AML-193 (cell line): ENCODE data around the gene MSL1.

Source experiments
- DNase-seq, 2 experiments: peaks; one replicate each; lab custom pipeline; 2025; lab: John Stamatoyannopoulos, UW

Gene MSL1, protein sequence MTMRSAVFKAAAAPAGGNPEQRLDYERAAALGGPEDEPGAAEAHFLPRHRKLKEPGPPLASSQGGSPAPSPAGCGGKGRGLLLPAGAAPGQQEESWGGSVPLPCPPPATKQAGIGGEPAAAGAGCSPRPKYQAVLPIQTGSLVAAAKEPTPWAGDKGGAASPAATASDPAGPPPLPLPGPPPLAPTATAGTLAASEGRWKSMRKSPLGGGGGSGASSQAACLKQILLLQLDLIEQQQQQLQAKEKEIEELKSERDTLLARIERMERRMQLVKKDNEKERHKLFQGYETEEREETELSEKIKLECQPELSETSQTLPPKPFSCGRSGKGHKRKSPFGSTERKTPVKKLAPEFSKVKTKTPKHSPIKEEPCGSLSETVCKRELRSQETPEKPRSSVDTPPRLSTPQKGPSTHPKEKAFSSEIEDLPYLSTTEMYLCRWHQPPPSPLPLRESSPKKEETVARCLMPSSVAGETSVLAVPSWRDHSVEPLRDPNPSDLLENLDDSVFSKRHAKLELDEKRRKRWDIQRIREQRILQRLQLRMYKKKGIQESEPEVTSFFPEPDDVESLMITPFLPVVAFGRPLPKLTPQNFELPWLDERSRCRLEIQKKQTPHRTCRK

DNA sequence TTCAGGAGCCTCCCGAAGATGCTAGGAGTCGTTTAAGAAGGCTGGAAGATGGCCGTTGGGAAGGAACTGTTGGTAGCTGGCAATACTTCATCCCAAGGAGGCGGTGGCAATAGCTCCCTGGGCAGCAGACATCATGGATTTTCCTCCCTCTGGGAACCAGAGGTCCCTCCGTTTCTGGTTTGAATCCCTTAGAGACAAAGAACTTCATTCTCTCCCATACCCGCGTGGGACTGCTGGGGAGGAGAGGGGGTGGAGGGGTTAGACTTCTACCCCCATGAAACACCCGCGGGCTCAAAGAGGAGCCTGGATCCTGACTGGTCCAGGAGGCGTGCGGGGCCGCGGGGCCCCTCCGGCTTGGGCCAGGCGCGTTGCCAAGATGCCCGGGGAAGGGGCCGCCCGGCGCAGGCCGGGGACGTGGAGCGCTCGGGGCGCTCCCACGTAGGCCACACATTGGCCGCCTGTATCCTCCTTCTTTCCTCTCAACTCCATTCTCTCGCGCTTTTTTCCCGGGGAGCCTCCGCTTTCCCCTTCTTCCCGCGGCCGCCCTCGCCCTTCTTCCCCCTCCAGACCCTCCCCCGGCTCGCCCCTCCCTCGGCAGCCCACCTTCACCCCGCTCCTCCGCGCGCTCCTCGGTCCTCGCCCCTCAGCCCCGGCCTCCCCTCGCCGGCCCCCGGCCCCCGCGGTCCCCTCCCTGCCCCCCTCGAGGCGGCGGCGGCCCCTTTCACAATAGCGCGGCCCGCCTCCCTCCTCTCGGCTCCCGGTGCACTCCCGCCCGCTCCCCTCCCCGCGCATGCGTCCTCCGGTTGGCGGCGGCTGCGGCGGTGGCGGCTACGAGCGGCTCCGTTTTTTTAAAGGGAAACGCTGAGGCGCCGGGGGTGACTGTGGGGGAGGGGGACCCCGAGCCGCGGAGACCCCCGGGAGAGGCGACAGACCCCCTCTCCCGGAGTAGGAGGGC lies at the start of gene MSL1:
TSS of gene MSL1 (plus strand) at position 791 of the 955 bp plus-strand sequence. CDS start 642 bp downstream, outside the sequence.
- DNase-seq, result peak; percentile 65 to 66

DNA sequence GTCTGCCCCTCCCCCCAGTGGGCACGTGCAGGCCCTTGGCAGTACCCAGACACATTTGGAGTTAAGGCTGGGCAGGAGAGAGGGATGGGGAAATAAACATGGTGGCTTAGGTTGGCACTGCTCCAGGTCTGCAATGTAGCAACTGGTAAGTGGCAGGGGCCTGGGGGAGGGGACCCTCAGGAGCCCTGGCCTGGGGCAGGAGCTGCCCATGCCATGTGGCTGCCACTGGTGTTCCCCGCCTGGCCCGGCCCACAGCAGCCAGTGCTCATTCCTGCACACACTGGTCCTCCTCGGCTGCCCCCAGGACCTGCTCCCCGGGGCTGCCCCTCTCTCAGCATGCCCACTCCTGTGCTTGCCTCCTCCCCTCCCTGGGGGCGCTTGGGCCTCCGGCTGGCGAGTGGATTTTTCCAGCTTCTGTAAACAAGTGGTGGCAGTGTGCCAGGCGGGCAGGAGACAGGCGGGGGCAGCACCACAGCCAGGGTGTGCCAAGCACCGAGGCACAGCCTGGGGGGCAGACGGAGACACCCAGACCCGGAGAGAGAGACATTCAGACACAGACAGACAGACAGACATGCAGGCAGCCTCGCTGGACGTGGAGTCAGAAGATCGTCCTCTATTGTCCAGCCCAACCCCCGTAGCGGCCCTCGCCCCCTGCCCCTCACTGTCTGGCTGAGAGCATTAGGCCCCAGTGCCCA lies 49.6 kb upstream of the MSL1 start:
- peak; percentile 20 to 47 for DNase-seq

DNA sequence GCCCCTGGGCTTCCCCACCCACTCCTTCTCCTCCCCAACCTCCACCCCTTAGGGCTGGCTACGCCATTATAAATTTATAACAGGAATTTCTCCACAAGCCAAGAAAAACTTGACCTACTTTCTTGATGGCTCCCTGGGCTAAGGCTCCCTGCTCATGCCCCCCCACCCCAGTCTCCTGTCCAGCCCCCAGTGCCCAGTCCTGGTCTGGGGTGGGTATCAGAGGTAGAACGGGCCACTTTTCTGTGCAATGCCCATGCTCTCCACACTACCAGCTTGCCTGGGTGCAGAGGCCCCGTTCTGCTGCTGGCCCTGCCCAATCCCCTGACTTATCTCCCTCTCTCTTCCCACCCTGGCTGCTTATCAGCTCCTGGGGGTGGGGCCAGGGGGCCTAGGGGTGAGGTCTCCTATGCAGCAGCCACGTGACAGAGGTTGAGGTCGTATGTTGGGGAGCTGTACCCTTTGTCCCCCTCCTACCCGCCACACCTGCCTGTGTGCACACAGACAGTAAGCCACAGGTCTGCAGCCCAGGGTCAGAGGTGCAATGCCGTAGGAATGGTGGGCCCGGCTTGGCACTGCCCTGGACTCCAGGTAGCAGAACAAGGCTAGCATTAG lies 48.9 kb upstream of the MSL1 start:
- no peak for DNase-seq

DNA sequence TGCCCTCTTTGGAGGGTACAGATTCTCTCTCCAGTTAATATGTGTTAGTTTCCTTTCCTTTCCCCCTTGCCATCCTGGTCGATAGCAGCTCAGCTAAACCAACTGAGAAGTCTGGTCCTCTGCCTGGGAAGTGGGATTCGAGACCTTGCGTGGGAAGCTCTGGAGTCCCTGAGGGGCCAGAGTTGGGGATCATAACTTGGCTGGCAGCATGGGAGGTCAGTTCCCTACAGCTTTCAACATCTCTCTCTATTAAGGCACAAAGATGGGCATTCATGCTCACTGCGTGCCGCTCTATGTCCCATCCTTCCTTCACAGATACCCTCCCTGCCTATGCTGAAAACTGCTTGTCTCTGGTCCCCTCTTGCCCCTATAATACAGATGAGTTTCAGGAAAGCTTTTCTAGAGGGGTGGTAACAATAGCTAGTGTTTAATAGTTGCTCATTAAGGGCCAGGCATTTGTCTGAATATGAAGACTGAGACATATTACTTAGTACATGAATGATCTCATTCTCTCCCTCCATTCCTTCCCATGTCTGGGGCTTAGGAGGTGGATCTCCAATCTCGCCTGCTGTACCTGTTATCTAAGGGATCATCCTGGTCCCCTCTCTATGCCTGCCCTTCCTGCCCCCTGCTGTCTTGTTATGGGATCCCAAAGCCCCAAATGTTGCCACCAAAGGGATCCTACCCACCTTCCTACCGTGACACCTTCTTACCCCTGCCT lies 48.2 kb upstream of the MSL1 start:
- DNase-seq, result no peak

DNA sequence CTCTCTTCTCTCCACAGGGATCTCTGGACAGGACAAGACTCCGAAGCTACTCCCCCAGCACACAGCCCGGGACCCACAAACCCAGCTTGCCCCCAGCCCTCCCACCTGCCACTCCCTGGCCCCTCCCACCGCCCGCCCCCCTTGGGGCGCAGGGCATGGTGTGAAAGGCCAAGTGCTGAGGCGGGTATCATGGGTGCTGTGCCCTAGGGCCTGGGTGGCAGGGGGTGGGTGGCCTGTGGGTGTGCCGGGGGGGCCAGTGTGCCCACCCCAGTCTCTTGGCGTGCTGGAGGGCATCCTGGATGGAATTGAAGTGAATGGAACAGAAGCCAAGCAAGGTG lies 47.6 kb upstream of the MSL1 start:
- no peak for DNase-seq

DNA sequence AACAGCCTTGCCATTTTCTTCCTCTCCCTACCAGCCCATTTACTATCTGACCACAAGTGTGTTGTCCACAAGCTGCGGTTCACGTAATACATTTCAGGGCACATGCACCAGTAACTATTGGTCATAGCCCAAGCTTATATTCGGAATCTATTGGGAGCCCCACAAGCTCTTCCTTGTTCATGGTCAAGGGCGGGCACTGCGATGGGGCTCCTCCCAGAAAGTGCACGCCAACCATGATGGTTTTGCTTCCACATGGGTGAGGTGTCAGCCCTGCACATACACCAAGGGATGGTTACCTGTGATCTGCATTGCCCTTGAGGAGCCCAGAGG lies 46.9 kb upstream of the MSL1 start:
- no peak for DNase-seq

DNA sequence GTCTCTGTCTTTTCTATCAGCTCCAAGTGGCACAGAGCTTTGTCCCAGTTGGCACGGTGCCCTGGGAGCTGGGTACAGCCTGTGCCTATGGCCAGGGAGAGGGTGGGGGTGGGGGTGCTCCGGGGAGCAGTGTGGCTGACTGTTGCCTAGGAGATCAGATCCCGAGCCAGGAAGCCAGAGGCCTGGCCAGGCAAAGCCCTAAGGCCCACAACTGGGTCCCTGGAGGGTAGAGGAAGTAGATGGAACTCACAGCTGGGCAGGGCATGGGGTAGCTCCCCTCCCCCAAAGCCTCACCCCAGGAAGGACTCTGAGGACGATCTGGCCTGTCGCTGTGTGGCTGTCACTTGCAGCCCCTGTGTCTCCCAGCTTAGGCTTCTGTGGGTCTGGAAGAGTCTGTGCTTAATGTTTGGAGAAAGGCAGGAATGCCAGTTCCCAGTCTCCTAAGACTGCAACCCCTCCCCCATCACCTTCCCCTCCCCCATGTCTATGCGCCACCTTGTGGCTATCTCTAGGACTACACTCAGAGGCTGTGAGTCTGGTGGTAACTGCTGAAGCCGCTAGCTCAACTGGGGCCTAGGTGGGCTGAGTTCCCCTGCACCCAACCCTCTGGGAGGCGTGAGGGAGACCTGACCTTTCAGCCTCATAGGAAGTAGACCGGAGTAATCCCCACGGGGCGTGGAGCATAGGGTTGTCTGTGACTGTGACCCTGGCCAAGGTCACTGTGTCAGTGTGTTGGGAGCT lies 46.4 kb upstream of the MSL1 start:
- peak; percentile 50 to 58 for DNase-seq

DNA sequence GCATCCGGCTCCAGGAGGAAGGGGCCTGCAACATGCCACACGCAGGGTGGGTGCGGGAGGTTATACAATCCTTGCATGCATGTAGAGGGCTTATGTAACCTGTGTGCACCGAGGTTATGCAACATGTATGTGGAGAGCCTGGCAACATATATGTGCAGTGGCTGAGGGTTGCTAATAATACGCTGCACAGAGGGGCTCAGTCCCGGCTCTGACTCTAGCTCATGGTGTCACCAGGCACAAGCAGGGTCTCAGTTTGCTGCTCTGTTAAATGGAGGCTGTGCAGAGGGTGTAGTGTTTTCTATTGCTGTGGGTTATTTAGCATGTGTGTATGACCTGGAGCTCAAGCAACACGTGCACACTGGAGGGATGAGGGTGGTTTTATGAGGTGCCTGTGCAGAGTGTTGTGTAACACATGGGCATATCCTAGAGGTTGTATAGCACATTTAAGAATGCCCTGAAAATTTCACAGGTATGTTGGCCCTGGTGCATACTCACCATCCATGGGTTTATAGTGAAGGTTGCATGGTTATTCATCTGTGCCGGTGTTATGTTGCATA lies 45.8 kb upstream of the MSL1 start:
- no peak for DNase-seq

DNA sequence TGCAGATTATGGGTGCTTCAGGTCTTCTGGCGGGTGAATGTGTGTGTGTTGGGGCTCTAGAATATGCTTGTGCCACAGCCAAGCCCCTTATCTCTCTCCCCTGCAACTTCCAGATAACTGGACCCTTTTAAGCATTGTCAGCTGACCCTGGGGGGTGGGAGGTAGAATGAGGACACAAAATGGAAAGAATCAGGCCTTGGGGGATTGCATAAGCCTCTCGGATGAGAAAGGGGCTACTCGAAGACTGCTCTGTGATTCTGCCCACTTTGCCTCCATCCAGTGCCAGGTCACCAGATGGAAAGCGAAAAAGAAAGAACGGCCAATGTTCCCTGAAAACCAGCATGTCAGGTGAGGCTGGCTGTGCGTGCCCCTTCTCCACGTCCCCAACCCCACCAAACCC lies 45.2 kb upstream of the MSL1 start:
- no peak for DNase-seq

DNA sequence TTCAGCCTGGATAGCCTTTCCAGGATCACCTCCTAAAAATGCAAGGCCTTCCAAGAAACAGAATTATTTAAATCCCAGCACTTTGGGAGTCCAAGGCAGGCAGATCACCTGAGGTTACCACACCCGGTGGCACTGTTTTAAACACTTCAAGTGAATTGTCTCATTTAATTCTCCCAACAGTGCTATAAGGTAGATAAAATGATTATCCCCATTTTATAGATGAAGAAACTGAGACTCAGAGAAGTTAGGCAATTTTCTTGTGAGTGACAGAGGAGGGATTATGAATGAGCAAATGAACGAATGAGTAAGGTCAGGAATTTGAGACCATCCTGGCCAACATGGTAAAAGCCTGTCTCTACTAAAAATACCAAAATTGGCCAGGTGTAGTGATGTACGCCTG lies 42.2 kb upstream of the MSL1 start:
- no peak for DNase-seq

DNA sequence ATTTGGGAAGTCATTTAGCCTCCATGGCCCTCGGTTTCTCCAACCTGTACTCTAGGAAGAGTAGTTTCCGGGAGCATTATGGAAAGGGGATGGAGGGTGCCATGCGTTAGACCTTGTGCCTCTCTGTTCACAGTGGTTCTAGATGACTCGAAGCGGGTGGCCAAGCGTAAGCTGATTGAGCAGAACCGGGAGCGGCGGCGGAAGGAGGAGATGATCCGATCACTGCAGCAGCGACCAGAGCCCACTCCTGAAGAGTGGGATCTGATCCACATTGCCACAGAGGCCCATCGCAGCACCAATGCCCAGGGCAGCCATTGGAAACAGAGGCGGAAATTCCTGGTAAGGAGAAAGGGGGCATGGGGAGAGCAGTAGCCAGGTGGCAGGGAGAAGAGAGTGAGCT lies 37.3 kb upstream of the MSL1 start:
- DNase-seq, result no peak

DNA sequence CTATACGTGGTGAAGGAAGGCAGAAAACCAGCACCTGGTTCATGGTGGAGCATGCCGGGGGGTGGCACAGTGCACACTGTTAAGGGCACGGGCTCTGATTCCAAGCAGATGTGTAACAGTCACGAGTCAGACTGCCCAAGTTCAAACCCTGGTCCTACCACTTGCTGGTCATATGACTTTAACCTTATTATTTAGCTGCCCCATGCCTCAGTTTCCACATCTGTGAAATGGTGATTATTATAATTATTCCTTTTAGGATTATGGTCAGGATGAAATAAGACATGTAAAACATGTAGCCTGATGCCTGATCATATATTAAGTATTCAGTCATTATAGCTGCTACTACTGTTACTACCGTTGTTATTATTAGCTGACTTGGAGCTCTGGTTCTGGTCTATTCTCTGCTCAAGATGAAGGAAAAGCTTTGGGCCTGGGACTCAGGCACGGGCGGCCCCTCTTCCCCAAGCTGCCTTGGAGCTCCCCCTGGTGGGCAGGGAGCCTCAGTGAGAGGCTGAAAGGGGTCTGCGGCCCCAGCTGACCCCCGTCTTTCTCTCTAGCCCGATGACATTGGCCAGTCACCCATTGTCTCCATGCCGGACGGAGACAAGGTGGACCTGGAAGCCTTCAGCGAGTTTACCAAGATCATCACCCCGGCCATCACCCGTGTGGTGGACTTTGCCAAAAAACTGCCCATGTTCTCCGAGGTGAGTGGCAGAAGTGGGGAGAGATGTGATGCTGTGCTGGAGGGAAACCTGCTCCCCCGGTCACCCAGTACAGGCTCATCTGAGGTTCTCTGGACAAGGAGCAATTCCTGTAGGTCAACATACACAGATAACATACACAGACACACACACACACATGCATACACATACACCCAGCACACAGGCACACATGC lies 35.4 kb upstream of the MSL1 start:
- peak in 1 of 2 experiments; percentile 9 for DNase-seq

DNA sequence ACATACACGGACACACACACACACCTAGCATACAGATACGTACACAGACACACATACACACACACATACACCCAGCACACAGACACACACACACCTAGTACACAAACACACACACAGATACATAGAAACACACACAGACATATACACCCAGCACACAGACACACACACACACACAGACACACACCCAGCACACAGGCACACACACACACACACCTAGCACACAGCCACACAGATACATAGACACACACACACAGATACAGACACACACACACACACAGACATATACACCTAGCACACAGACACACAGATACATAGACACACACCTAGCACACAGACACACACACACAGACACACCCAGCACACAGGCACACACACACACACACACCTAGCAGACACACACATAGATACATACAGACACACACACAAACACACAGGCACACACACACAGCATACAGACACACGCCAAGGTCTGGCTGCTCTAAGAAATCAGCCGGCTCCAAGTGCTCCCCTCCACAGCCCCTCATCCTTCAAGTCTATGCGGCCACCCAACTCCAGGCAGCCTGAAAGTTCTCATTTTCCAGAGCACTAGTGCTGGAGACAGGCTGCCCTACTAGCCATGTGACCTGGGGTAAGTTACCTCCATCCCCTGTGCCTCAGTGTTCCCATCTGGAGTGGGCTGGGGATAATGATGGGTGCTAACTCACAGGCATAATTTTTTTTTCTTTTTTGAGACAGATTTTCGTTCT lies 34.5 kb upstream of the MSL1 start:
- DNase-seq, result no peak

DNA sequence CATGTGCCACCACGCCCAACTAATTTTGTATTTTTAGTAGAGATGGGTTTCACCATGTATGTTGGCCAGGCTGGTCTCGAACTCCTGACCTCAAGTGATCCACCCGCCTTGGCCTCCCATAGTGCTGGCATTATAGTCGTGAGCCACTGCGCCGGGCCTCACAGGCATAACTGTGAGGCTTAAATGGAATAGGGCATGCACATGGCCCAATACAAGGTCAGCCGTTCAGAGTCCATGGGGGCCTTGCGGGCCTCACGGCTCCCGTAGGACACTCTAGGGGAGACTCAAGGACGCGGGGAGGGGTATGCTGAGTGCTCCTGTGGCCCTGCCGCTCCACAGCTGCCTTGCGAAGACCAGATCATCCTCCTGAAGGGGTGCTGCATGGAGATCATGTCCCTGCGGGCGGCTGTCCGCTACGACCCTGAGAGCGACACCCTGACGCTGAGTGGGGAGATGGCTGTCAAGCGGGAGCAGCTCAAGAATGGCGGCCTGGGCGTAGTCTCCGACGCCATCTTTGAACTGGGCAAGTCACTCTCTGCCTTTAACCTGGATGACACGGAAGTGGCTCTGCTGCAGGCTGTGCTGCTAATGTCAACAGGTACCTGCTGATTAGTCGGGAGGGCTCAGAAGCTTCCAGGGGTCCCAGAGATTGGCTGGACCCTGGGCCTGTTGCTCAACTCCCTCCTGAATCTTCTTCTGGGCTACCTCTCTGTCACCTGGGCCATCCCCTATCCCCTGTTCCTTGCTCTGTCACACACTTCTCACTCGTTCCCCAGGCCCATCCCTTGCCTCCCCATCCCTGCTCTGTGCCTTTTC lies 33.7 kb upstream of the MSL1 start:
- no peak for DNase-seq

DNA sequence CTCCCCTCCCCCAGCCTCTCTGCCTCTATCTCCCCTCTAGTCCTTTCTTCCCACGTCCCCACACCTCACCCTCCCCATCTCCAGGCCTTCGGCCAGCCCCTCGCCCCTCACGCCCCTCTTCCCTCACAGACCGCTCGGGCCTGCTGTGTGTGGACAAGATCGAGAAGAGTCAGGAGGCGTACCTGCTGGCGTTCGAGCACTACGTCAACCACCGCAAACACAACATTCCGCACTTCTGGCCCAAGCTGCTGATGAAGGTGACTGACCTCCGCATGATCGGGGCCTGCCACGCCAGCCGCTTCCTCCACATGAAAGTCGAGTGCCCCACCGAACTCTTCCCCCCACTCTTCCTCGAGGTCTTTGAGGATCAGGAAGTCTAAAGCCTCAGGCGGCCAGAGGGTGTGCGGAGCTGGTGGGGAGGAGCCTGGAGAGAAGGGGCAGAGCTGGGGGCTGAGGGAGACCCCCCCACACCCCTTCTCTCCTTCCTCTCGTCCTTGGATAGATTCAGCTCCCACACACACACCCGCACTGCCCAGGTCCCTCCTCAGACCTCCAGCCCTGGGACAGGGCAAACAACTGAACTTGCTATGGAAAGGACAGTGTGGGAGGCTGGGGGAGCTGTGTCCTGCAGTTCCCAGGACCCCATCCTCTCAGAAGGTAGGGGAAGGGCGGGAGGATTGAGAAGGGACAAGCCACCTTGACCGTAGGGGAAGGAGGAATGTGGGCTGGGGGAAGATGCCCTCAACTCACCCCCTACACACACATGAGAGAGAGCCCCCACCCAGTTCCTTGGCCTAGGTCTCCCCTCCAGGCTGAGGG lies 32.5 kb upstream of the MSL1 start:
- no peak for DNase-seq
